GM12872 (cell line): ENCODE data around the gene NADK2.

Experiments used
- CTCF ChIP-seq: IDR thresholded peaks from 3 replicates; pipeline ENCODE4 v1.5.1; 2011; ENCODE audit warnings: low read depth, mild to moderate bottlenecking, low read length, moderate library complexity; ENCODE audit not compliant: insufficient read depth

NADK2 gene

GRCh38 chr5:36273809-36274526, 32.2 kb upstream of the NADK2 start:
- no peak for TF ChIP-seq CTCF

- no peak for TF ChIP-seq CTCF
These were observed 30.5 kb upstream of the NADK2 start for GRCh38 chr5:36272136-36272690.

- no peak for TF ChIP-seq CTCF
These were observed 29.3 kb upstream of the NADK2 start for GRCh38 chr5:36270876-36271575.

- no peak for TF ChIP-seq CTCF
These were observed 28.4 kb upstream of the NADK2 start for GRCh38 chr5:36270175-36270574.

GRCh38 chr5:36269478-36269877, 27.8 kb upstream of the NADK2 start:
- TF ChIP-seq CTCF = no peak

- TF ChIP-seq CTCF = no peak
These were observed 26.2 kb upstream of the NADK2 start for GRCh38 chr5:36267905-36268304.

GRCh38 chr5:36264202-36264760, 22.6 kb upstream of the NADK2 start:
- no peak for TF ChIP-seq CTCF
